ENCODE measurements around the gene RRBP1.

Gene RRBP1

DNA sequence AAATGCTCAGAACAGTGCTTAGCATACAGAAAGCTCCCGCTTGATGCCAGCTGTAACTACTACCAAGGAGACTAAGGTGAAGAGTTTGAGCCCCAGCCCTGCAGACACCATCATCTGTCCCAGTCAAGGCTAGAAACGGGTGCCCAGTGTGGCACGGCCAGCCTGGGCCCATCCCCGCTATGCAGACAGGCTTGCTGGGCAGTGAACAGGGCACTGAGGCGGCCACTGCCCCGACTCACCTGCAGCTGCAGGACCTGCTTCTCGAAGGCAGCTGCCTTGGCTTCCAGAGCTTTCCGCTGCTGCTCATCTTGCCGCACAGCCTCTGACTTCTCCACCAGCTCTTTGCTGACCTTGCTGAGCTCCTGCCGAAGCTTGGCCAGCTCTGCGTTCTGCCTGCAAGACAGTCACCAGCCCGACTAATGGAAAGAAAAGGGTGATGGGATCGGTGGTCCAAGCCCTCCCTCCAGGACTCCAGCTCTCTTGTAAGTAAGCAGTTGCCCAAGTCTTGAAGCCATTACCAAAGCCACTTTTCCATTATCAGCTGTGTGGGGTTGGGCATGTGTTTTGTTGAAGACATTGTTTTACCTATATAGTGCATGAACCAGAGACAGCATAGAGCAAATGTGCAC lies 48.7 kb downstream of the RRBP1 start:
- no peak for DNase-seq

DNA sequence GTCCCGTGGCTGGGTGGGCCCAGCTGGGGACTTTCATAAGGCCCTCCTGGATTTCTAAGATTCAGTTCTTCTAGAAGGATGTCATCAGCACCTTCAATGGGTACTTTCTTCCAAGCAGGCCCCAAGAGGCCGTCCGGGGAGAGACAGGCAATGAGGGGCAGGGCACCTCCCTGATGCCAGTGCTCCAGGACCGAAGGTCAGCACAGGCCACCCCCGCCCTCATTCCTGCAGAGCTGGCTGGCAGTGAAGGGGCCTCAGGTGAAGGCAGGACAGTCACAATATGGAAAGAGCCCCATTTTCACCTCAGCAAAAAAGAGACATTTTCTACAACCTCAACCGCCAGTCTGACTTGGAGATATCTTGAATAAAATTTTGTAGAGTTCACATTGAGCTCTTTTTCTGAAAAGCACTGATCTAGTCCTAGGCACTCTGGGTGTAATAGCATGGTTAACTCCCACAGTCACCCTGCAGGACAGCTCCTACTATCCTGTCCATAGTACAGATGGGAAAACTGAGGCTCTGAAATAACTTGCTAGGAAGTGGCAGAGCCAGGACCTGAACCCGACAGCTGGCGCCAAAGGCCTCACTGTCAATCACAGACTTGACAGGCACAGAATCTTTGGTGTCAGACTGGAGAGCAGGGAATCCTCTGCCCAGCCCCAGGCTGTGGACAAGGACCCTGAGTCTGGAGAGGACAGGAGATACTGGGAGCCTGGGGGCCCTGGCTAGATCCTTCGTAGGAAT lies 50.3 kb downstream of the RRBP1 start:
- DNase-seq: no peak

DNA sequence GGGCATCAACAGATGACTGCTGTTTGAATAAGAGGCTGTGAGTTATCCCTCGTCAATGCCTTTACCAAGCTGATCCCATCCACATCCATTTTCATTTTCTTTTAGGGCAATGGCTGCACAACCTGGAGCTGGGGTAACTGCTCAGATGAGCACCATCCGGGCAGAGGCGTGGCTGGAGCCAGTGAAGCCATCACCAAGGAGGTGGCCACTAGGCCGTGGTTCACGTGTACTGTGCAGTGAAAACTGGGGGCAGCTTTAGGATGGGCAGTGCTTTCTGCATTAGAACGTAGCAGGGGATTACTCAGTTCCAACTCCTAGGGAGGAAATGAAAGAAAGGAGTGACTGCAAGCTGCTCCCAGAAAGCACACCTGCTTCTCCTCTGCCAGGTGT lies 51.2 kb downstream of the RRBP1 start:
- DNase-seq: no peak

DNA sequence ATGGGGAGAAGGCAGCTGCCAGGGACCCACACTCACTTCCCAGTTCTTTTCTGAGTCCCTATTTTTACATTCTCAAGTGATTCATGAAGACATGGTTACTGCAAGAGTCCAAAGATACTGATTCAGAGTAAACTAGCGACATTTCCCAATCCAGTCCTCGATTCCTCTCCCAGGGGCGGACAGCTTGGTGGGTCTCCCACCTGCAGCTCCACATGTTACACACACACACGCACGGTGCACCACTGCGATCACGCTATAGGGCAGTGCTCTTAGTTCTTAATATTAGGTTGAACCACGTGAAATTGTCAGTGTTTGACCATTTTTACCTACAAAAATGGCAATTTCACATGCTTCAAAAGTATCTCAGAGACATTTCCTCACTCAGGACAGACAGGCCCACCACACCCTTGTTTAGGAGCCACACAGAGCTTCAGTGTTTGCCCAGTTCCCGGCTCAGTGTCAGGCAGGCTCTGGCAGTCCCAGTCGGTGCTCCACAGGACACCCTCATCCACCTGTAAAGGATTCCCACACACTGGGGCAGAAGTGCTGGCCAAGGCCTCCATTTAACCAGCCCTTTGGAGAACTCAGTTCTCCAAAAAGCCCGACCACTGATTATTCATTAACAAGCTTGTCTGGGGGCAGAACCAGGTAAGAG lies 51.8 kb downstream of the RRBP1 start:
- DNase-seq: no peak

DNA sequence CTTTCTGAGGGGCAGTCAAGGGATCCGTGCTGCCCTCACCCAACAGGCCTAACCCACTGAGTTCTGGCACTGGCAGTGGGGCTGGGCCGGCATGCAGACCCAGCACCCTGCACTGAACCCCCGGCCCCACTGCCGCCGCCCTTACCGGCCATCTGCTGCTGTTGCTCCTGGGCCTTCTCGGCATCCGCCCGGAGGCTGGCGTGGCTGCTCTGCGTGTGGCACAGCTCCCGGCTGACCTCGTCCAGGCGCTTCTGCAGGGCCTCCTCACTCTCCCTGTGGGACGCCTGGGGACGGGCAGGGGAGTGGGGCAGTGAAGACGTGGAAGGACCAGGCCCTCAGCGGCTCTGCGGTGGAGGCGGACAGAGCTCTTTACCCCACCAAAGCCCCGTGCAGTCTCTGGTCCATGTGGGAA lies 52.4 kb downstream of the RRBP1 start:
- no peak for DNase-seq

DNA sequence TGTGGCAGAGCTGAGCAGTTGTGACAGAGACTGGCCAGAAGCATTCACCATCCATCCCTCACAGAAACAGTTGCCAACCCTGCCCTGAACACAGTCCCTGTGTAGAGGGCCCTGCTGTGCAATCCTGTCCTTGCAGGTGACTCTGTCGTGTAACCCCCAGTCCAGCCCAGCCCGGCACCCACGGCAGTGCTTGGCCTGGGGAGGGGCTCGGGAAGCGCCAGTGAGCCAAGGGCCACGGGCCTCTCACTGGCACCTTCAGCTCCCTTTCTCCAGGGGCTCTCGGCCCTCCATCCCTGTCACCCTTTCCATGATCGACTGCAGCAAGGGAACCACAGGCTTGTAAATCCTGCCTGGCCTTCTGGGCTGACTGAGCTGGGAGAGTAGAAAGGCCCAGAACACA lies 53.0 kb downstream of the RRBP1 start:
- DNase-seq: no peak

DNA sequence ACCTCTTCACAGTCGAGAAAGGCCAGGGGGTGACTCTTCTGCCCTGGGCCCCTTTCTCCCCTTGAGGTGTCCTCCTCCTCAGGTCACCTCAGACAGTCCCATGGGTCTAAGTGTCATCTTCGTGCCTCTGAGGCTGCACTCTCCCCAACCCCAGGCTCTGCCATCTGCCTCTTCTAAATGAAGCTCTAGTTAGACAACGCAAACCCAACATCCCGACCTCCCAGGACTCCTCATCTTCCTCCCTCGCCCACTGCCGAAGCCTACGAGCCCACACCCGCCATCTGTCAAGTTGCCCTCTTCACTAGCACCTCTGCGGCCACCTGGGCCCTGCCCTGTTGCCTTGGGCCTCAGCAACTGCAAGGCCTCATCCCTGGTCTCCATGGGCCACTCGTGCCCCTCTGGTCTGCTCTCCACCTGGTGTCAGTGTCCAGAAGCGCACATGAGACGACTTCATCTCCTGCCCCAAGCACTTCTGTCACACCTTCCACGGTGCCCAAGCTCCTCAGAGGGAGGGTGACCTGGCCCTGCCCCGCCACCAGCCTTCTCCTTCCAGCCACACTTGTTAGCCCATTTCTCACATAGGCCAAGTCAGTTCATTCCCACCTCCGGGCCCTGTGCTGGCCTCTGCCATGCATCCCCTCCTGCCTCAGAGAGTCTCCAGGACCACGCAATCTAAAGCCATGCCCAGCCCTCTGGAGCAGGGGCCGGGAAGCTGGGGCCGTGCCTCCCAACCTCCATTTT lies 53.8 kb downstream of the RRBP1 start:
- DNase-seq: no peak

DNA sequence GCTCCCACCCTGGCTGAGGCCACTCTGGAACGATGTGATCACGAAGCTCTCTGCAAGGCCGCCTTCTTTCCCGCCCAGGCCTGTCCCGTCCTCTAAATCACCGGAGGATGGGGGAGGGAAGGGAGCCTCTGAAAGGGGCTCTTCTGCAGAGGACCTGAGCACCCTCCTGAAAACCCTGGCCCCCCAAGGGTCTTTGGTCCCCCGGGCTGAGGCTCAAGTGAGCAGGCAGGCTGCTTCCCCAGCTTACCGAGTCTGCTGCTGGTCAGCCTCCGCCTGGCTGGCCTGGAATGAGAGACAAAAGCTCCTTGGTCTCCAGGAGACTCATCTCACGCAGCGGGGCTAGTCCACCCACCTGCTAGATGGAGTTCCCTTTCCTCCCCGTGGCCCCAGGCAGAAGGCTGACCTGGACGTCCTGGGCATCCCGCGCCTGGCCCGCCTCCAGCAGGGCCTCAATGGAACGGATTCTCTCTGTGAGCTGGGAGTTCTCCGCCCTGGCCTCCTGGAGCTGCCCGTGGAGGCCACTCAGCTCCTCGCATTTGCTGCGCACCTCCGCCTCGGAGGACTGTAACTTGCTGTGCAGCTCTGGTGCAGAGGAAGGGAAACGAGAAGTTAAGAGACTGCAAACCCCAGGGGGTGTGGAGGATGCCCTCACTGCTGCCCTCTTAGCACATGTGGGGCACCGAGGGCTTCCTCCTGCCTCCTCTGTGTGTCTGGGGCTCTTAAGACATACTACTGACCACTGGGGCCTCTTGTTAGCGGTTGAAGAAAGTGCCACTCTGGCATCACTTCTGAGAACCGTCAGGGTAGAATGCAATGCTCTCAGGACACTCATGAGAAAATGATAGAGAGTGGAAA lies 54.7 kb downstream of the RRBP1 start:
- no peak for DNase-seq

DNA sequence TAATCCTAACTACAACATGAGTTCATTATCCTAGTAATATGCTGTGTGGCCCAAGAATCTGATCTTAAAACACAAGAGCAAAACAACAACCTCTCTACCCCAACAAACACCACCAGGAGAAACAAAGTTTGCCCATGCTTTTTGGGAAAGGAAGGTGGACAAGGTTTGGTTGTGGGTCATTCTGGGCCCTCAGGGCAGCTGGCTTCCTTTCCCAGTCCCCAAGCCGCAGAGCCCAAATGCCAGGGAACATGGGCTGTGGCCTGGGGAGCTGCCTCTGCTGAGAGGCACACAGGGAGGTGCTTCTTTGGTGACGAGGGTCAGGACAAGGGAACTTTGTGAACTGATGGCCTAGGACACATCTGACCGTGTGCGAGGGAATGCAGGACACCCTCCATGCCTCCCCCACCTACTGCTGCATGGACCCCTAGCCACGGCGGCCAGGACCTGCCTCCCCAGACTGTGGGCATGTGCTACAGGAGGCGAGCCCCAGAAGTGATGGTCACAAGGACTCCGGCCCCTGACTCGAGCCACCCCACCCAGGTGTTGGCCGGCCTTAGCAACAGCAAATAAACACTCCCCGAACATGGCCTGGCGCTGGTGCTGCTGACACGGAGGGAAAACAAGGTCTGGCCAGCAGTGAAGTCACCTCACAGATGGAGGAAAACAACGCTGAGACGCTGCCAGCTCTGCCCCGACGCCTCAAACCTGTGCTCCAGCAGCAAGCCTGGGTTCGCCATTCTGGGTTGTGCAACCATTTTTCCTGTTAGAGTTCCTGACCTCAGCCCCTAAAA lies 55.6 kb downstream of the RRBP1 start:
- peak; percentile 8 for DNase-seq

DNA sequence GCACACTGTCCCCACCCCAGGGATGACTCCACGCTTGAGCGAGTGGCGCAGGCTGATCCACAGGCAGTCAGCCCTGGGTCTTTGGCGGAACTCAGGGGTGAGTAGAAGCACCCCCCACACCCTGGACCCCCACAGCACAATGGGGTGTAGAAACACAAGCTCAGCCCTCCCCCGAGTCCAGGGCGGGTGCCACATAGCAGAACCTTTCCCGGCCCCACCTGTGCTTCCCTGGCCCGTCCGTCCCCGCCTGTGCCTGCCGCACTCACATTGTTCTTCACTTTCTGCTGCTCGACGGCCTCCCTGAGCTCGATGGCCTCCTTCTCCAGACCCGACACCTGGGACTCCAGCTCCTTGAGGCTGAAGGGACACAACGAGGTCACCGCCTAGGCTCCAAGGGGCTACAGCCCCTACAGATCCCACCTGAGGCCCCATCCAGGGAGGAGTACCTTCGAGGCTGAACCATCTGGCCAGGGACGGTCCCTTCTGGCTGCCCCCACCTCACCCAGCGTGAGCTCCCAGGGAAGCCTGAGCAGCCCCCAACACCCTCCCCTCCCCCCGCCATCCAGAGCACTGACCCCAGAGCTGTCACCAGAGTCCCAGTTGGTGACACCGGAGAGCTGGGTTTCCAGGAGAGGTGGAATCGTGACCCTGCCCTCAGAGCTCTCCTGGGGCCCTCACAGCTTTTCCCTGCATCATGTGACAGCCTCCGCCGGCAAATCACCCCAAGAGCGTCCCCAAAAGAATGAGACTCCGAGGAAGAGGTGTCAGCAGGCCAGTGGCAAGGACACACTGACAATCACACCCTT lies 56.6 kb downstream of the RRBP1 start:
- peak; percentile 9 for DNase-seq

DNA sequence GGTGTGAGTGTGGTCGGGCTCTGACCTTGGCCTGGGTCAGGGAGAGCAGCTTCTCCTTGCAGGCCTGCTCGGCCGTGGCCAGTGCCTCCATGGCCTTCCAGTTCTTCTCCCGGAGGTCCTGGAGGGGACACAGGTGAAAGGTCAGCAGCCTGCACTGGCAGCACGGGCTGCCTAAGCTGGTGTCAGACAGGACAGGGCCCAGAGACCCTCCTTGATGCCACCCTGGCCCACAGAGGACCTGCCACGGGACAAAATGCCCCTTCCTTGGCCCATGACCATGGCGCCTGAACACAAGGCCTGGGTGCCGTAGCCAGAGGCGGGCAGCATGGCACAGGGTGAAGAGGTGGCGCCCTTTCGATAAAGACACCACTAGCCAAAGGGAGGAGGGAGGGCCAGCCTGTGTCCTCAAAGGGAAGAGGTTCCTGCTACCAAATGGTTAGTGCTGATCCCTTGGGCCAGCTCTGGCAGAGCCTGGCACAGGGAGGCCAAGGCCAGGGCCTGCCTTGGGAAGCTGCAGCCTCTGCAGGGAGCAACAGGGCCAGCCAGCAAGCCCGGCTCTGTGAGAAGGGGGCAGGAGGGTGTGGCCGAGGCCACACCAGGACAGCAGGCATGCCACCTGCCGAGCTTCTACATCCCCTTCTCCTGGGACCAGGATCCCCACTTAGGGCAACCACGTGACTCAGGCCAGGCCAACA lies 57.3 kb downstream of the RRBP1 start:
- peak; percentile 9 for DNase-seq

DNA sequence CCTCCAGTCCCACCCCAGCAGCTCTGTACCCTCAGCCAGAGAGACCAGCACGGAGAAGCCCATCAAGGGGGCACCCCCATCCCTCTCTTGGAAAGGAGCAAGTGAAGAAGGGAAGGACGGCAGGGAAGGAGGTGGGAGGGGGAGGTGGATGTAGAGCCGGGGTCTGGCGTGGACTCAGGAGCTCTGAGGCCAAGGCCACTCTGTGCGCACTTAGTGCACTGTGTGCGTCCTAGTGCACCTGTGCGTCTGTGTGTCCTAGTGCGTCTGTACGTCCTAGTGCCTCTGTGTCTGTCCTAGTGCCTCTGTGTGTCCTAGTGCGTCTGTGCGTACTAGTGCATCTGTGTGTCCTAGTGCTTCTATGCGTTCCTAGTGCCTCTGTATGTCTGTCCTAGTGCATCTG lies 58.0 kb downstream of the RRBP1 start:
- DNase-seq: no peak

DNA sequence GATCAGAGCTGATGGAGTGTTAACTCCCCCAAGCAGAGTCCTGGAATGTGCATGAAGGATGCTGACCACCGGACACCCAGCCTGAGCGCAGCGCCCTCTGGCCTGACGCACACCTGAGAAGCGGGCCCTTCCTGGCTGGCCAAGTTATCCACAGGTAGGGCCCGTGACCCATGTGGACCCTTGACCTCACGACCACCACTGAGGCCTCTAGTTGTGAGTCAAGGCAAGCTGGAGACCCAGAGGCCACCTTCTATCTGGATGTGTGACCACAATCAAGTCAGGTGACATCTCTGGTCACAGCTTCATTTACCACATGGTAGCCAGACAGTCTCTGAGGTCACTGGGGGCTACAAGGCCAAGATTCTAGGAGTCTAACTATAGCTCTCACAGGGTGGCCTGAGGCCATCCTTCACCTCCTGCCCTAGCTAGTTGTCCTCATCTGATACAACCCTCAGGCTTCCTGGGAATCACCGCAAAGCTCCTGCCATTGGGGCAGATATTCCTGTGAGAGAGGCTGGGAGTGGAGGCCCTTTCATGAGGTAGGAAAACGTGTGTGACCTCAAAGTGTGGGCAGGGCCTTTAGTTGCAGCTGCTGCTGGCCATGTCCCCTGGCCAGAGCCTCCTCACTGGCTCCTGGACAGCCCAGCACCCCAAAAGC lies 59.1 kb downstream of the RRBP1 start:
- DNase-seq: no peak

DNA sequence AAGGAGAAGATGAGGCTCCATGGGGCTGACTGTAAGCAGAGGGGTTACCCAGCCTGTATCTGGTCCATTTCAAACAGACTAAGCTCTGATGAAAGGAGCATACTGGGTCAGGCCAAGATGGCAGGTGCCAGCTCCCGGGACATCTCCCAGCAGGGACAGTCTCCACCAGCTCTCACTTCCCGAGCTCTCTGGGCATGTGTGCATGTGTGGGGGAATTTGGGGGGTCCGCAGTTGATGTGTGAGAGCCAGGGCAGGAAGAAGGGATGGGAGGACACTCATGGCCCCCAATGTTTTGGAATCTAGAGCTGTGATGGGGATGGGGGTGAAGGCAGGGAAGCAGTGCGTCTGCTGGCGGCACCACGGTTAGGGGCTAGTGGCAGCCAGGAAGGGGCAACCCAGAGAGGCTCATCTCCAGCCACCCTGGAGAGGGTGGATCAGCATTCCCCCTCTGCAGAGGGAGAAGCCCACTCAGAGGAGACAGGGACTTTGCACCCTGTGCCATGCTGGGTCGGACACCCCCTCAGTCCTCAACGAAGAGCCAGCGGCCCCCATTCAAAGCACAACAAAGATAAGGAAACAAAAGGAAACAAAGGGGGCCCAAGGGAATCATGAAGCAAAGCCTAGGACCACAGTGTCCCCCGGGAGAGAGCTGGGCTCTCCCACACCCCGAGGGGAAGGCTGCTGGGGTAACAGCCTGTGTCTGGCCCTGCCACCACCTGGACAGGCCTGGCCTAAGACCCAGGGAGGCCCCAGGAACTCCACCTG lies 59.8 kb downstream of the RRBP1 start:
- DNase-seq: peak; percentile 9

DNA sequence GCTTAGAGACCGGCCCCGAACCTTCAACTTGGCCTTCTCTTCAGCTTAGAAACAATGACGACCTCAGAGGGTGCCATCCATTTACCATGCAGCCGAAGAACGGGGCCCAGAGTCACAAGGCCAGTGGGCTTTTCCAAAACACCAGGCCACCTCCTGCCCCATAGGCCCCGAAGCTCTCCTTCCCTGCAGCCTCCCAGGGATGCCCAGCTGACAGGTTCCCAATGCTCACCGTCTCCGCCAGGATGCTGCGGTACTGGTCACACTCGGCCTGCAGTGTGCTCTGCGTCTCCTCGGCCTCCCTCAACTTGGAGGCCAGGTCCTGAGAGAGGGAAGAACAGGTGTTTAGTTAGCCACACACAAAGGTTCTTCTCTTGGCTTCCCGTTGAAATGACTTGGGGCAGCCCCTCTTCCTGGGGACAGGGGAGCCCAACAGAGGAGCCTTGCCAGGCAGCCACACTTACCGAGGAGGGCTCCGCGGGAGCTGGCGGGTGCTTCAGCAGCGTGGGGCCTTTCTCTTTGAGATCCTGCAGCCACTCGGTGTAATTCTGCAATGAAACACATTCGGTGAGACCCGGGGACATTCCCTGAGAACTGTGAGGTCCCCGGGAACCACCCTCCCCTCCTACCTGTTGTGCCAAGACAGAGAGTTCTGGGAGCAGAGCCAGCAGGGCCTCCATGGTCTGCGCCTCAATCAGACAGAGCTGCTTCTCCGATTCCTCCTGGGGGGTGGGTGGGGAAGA lies 60.6 kb downstream of the RRBP1 start:
- DNase-seq: no peak

DNA sequence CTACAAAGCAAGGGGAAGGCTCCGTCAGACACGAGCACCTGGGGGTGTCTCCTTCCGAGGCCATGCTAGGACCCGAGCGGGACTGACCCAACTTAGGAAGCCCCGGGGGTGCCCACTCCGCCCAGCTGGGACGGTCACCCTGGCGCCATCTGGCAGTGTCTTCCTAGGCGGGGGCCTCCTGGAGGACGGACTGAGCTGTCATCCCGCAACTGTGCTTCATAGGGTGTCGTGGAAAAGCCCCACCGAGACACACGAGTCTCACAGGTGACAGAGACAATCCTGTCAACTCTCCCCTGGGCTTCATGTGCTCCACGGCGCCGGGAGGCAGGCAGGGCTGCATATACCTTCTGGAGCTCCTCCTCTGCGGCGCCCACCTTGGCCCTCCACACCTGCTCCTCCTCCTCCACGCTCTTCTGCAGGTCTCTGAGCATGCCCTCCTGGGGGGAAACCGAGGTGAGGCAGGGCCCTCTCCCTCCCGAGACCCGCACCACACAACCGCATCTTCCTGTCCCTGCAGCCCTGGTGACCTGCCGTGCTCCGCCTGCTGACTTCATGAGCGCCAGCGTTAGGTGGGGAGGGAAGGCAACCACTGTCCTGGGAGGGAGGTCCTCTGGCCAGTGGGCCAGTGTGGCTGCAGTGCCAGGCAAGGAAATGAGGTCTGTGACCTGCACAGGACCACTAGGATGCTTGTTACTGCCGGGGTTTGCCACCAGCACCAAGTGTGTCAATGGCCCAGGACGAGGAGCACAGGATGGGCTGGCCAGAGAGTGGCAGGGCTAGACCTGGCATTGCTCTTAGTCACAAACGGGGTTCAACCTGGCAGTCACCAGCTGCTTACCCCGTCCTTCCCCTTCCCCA lies 61.4 kb downstream of the RRBP1 start:
- DNase-seq: peak; percentile 15
